Neural cell (in vitro differentiated cells): ENCODE measurements around the gene PEX12.
"Not testable (repeated sequence)": the region's sequence is repeated elsewhere in the genome, so short reads cannot be mapped to it uniquely, and the experiment has no call there.

Source experiments
- EP300 ChIP-seq: fragments of 450-650 bp; conservative IDR thresholded peaks from 2 replicates; pipeline ENCODE4 v1.6.1; 2014; ENCODE audit warnings: antibody characterized with exemption, mild to moderate bottlenecking, moderate library complexity; ENCODE audit not compliant: poor library complexity, severe bottlenecking
- POLR2AphosphoS5 ChIP-seq: IDR thresholded peaks from 2 replicates; pipeline ENCODE4 v1.6.1; 2012
- TAF1 ChIP-seq: IDR thresholded peaks from 2 replicates; pipeline ENCODE4 v1.6.1; 2012; ENCODE audit warnings: low read depth
- TF ChIP-seq, protein P1 (sequence below): fragments of 450-650 bp; IDR thresholded peaks from 2 replicates; pipeline ENCODE4 v1.5.1; 2014; ENCODE audit warnings: antibody characterized with exemption, mild to moderate bottlenecking, moderate library complexity; ENCODE audit not compliant: poor library complexity, severe bottlenecking

GRCh38 chr17:35610746-35611145 lies 32.4 kb upstream of the PEX12 start:
- not testable (repeated sequence) for TF ChIP-seq TAF1, POLR2AphosphoS5, EP300
- TF ChIP-seq, protein P1, sequence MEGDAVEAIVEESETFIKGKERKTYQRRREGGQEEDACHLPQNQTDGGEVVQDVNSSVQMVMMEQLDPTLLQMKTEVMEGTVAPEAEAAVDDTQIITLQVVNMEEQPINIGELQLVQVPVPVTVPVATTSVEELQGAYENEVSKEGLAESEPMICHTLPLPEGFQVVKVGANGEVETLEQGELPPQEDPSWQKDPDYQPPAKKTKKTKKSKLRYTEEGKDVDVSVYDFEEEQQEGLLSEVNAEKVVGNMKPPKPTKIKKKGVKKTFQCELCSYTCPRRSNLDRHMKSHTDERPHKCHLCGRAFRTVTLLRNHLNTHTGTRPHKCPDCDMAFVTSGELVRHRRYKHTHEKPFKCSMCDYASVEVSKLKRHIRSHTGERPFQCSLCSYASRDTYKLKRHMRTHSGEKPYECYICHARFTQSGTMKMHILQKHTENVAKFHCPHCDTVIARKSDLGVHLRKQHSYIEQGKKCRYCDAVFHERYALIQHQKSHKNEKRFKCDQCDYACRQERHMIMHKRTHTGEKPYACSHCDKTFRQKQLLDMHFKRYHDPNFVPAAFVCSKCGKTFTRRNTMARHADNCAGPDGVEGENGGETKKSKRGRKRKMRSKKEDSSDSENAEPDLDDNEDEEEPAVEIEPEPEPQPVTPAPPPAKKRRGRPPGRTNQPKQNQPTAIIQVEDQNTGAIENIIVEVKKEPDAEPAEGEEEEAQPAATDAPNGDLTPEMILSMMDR, result not testable (repeated sequence)
